GM21528 (cell line): ENCODE measurements around the gene C11orf58.

ENCODE experiments used
- ATAC-seq: cut with Tn5 transposase; IDR thresholded peaks from one replicate; pipeline ENCODE4 v1.9.1; 2021; ENCODE audit warnings: mild to moderate bottlenecking, moderate library complexity; ENCODE audit not compliant: unreplicated experiment, low FRiP score

Gene C11orf58

DNA sequence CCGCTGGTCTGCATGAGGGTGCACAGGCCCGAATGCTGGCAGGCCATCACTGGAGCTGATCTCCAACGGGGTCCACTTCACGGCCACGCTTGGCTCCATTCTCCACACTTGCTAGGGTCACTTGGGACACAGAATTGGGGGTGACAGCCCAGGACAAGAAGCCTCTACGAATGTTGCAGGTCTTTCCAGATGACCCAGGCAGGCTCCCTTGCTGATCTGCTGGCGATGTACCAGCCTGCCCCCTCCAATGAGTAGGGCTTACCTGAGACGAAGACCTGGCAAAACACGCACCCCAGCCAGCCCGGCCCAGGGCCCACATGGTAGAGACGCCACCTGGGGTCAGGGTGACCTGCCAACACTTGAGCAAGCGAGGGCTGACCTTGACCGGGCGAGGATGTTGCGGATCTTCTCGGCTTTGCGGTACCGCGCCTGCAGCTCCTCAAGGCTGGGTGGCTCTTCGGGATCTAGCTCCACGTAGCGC lies 44.9 kb downstream of the C11orf58 start:
- ATAC-seq, result no peak

GRCh38 chr11:16784097-16784496 lies 45.6 kb downstream of the C11orf58 start:
- ATAC-seq, result no peak

DNA sequence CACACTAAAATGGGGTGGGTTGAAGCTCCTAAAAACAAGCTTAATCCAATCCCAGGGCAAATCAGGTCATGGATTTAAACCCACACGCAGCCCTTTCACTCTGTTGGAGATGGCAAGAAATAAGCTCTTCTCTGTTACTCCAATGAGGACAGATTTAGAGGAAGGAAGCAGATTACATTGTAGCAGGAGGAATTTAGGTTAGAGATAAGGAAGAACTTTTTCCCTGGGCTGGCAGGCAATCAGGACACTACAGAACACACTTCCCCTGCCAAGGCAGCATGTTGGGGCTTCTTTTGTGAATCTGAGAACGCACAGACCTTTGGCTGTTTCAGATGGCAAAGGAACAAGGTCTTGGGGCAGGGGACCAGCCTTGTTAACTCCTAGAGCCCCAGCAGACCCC lies 46.2 kb downstream of the C11orf58 start:
- no peak for ATAC-seq

- peak; percentile 93 for ATAC-seq
These were observed 47.2 kb downstream of the C11orf58 start for GRCh38 chr11:16785520-16786128.

DNA sequence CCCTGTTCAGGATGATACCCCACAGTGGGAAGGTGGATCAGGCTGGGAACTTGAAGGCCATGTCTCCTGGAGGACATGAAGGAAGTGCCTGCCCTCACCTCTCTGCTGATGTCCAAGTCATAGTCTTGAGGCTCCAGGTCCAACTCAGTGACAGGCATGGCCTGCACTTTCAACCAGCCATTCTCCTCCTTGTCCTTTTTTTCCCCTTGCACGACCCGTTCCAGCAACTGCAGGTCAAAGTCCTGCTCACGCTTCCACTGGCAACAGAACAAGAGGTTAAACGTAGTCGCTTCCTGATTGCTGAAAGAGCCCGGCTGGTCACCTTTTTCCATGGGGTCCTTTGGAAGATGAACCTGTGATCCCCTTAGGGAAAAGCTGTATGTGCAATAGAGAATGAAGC lies 47.7 kb downstream of the C11orf58 start:
- no peak for ATAC-seq

- no peak for ATAC-seq
These were observed 48.7 kb downstream of the C11orf58 start for GRCh38 chr11:16787035-16787742.

- ATAC-seq, result peak; percentile 63
These were observed 50.0 kb downstream of the C11orf58 start for GRCh38 chr11:16788141-16789062.

DNA sequence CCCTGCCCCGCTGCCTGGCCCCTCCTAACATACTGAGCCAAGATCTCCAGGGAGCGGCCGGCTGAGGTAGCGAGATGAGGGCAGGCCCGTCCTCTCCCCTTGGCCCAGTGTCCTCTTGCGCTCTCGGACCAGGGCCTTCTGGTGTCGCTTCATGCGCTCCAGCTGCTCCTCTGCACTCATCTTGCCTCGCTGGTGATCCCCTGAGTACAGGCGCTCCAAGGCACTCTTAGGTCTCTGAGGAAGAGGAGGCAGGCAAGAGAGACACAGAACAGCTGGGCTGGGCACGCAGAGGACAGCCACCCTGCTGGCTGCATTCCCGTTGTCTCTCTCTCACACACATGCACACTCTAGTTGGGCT lies 50.6 kb downstream of the C11orf58 start:
- ATAC-seq, result no peak

DNA sequence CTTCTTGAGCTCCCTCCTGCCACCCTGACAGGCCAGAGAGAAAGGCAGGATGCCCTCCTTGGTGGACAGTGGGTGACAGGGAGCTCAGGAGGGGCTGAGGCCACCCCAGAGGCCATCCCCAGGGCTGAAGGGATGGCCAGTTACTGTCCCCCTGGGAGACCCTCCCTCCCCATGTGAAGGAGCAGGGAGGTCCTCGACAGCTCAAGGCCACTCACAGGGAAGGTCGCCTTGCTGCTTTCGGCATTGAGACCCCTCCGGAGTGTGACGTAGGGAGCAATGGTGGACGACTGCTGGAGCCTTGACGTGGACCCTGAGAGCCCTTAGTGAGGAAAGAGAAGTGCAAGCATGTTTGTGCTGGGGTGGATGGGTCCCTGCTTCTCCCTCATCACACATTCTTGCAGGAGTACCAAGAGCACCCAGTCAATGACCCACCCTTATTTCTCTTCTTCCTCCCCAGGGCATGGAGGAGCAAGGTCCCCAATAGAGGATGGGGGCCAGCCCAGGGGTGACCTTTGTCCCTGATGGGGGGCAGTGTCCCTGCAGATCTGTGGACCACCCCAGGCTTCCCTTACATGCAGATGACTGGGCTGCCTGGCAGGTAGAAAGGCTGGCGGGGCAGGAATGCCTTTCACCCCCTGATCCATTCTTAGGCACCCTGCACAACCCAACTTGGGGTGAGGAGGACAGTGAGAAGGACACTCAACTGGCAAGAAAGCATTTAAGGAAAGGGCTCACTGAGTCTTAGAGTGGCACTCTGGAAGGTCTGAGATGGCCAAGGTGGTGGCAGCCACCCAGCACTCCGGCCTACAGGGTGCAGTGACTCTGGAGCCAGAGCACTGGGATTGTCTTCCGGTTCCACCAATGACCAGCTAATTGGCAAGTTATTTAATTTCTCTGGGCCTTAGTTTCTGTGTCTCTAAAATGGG lies 51.4 kb downstream of the C11orf58 start:
- no peak for ATAC-seq

DNA sequence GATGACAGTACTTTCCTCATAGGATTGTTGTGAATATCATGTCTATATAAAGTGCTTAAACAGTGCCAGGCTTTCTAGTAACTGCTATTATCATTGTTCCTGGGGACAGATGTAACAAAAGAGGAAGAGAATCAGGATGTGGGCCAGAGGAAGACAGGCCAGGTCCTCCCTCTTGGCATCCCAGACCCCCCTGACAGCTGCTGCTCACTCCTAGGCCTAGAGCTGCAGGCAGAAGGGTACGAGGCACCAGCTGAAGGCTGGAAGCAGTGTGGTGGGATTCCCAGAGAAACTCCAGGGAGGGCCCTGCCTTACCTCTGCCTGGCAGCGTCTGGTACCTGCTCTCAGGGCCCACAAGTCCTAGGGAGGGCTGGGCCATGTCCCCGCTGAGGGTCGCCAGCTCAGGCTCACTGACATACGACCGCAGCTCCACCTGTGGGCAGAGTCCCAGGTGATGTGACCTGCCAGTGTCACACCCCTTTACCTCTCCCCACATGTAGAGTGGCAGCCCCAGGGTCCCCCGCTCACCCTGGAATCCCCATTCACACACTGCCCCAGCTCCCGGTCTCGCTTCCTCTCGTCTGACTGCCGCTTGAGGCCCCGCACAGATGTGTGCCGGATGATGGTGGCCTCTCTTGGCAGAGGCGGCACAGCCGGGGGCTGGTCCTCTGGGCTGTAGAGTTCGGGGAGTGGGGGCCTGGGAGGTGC lies 52.2 kb downstream of the C11orf58 start:
- no peak for ATAC-seq

DNA sequence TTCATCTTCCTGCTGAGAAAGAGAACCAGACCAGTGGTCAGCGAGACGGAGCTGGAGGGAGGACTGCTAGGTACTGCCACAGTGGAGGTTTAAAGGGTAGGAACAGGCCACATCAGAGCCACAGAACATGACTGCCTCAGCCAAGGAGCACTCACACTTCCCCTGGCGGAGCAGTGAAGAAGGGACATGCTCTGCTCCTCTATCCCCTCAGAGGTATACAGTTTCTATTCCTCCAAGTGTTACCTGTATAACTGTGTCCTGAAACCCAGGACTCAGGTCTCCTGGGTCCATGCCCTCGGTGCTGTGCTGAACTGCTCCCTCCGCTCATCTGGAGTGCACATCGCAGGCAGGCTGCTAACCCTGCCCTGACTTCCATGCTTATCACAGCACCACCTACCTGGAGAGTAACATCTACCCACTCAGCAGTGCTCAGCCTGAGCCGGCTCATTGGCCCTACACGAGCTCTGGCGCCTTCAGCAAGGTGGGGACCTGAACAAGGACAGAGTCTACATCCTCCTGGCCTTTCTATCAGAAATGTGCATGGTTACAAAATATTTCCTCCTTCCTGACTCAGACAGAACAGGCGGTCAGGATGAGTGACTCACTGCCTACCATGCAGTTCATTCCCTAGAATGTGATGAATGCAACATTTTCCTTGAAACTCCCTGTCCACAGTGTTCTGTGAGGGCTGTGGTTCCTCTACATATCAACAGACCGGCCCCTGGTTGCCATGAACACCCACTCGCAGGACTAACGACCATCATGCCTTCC lies 52.9 kb downstream of the C11orf58 start:
- no peak for ATAC-seq

GRCh38 chr11:16792426-16792825 lies 54.0 kb downstream of the C11orf58 start:
- ATAC-seq, result no peak

GRCh38 chr11:16793009-16793408 lies 54.6 kb downstream of the C11orf58 start:
- no peak for ATAC-seq

DNA sequence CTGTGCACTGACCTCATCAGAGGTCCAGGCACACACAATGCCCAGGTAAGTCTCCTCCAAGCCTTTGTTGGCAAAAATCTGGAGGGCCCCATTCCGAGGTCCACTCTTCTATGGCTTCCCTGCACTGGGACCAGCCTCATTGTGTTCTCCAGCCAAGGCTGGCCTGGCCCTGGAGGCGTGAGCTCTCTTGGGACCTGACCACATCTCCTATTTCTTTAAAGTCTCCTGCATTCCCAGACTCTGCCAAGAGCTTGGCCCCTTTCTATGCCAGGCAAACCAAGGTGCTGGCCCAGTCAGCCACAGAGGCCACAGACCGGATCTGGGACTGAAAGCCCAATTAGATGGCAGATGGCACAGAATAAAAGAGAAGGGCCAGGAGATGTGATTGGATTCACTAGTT lies 55.1 kb downstream of the C11orf58 start:
- no peak for ATAC-seq

GRCh38 chr11:16794047-16794818 lies 55.8 kb downstream of the C11orf58 start:
- ATAC-seq, result no peak

- no peak for ATAC-seq
These were observed 56.7 kb downstream of the C11orf58 start for GRCh38 chr11:16795146-16795545.

GRCh38 chr11:16796311-16796710 lies 57.9 kb downstream of the C11orf58 start:
- no peak for ATAC-seq

DNA sequence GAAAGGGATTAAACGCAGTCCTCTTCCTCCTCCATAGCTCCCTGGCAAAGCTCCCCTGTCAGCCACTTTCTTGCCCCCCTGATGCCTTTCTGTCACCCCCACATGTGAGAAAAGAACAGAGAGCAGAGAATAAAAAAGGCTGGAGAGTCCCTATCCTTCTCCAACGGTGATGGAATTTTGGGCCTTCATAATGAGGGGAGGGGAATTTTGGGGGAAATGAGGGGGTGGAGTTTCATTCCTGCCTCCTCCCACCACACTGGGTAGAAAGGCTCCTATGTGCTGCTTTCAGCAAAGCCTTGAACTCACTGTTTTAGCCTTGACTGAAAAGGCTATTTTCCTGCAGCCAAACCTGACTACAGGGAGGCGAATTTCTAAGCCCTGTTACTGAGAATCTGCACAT lies 59.3 kb downstream of the C11orf58 start:
- ATAC-seq, result no peak
